Right renal cortex interstitium (tissue), 3 donors: ENCODE data around the gene C19orf67. TPM values are rescaled to one million over a fixed set of nuclear protein-coding genes. Genes with fewer than 3 reads are reported as not detected.
"Not testable (repeated sequence)": the region's sequence is repeated elsewhere in the genome, so short reads cannot be mapped to it uniquely, and the experiment has no call there.

Experiments
- DNase-seq, 3 donors: peaks; one replicate each; pipeline ENCODE4 v3.0.0-alpha.2; 2013; ENCODE audit warnings: low read depth in 3 of 3, low spot score in 2 of 3
- polyA plus RNA-seq, 3 donors: library from polyadenylated mRNA; unstranded; fragments of 120-200 nt; gene quantifications; one replicate each; pipeline ENCODE4 v1.2.1, GENCODE V29; 2013; ENCODE audit not compliant: insufficient read length in 3 of 3

The C19orf67 gene
- polyA plus RNA-seq, 3 donors: 0.08 TPM; not detected in 2

- DNase-seq: no peak
These were observed 26.5 kb downstream of the C19orf67 start for GRCh38 chr19:14059093-14059480.

GRCh38 chr19:14058182-14059092 is 27.1 kb downstream of the C19orf67 start:
- no peak for DNase-seq

- DNase-seq: no peak
These were observed 28.7 kb downstream of the C19orf67 start for GRCh38 chr19:14056741-14057356.

GRCh38 chr19:14056069-14056666 is 29.4 kb downstream of the C19orf67 start:
- no peak for DNase-seq

- DNase-seq: no peak
These were observed 30.2 kb downstream of the C19orf67 start for GRCh38 chr19:14055396-14055795.

- DNase-seq: no peak
These were observed 30.9 kb downstream of the C19orf67 start for GRCh38 chr19:14054721-14055120.

- no peak for DNase-seq
These were observed 31.5 kb downstream of the C19orf67 start for GRCh38 chr19:14054099-14054498.

GRCh38 chr19:14053500-14053899 is 32.1 kb downstream of the C19orf67 start:
- DNase-seq: no peak

- no peak for DNase-seq
These were observed 32.6 kb downstream of the C19orf67 start for GRCh38 chr19:14053032-14053431.

- DNase-seq: no peak
These were observed 33.1 kb downstream of the C19orf67 start for GRCh38 chr19:14052470-14052869.

- DNase-seq: no peak
These were observed 33.6 kb downstream of the C19orf67 start for GRCh38 chr19:14051980-14052379.

GRCh38 chr19:14050961-14051360 is 34.6 kb downstream of the C19orf67 start:
- DNase-seq: not testable (repeated sequence)

GRCh38 chr19:14050512-14050911 is 35.1 kb downstream of the C19orf67 start:
- no peak for DNase-seq

- DNase-seq: no peak
These were observed 37.0 kb downstream of the C19orf67 start for GRCh38 chr19:14048443-14049153.

GRCh38 chr19:14047866-14048265 is 37.7 kb downstream of the C19orf67 start:
- not testable (repeated sequence) for DNase-seq

GRCh38 chr19:14042659-14043608 is 42.6 kb downstream of the C19orf67 start:
- DNase-seq: peak in 1 of 3 donors; percentile 69

- DNase-seq: no peak
These were observed 46.4 kb downstream of the C19orf67 start for GRCh38 chr19:14039181-14039580.

- DNase-seq: no peak
These were observed 49.9 kb downstream of the C19orf67 start for GRCh38 chr19:14035706-14036105.

- not testable (repeated sequence) for DNase-seq
These were observed 50.4 kb downstream of the C19orf67 start for GRCh38 chr19:14035159-14035558.

GRCh38 chr19:14033946-14034345 is 51.6 kb downstream of the C19orf67 start:
- no peak for DNase-seq
